Neural crest cell (in vitro differentiated cells): ENCODE results near the gene FBXW9. TPM values are rescaled to one million over a fixed set of nuclear protein-coding genes. Genes with fewer than 3 reads are reported as not detected.

Experiments used
- DNase-seq: peaks from one replicate; pipeline ENCODE4 v3.0.0; 2021; ENCODE audit warnings: low read depth, mixed read lengths, low spot score
- H3K27ac Mint-ChIP-seq: one replicate; pipeline ENCODE4 v1.8.0; 2021; ENCODE audit warnings: mild to moderate bottlenecking, mixed read lengths; ENCODE audit not compliant: unreplicated experiment
- H3K27me3 Mint-ChIP-seq: 2 replicates; pipeline ENCODE4 v1.8.0; 2021; ENCODE audit warnings: low read depth, mild to moderate bottlenecking, mixed read lengths
- H3K36me3 Mint-ChIP-seq: 2 replicates; pipeline ENCODE4 v1.8.0; 2021; ENCODE audit warnings: low read depth, mild to moderate bottlenecking, mixed read lengths
- H3K4me1 Mint-ChIP-seq: 2 replicates; pipeline ENCODE4 v1.8.0; 2021; ENCODE audit warnings: mixed read lengths
- H3K4me3 Mint-ChIP-seq: one replicate; pipeline ENCODE4 v1.8.0; 2021; ENCODE audit warnings: mild to moderate bottlenecking, mixed read lengths
- H3K9me3 Mint-ChIP-seq: 2 replicates; pipeline ENCODE4 v1.8.0; 2021; ENCODE audit warnings: mixed read lengths
- CTCF ChIP-seq: fragments of 200-600 bp; sonication (generic); conservative IDR thresholded peaks from 2 replicates; pipeline ENCODE4 v1.5.0; 2021; ENCODE audit warnings: antibody characterized with exemption, mild to moderate bottlenecking
- total RNA-seq: library from RNA; stranded (reverse); gene quantifications from 2 replicates; pipeline ENCODE4 v1.2.1, GENCODE V29; 2021

Gene FBXW9
- total RNA-seq, 1 donor from 2014 or later = 15.9 TPM

DNA sequence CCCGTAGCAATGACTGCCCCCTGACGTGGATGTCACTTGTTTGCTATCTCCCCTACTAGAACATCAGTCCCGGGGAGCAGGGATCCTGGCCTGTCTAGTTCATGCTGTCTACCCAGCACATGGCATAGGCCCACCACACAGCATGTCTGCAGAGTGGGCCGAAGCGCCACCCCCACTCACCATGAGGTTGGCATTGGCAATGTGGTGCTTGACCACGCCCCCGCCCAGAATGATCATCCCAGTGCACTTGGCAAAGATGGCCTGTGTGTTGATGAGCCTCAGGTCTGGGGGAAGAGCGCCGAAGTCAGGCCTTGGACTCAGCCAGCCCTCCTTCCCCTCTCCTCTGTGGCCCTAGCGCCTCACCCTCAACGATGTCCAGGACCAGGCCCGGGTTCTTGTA is 19.5 kb downstream of the FBXW9 start:
- Mint-ChIP-seq H3K4me1 (peaks cover 19% of the 10 kb centered on the region), H3K4me3 (peak overlapping the region; percentile 79), H3K9me3 (no peaks in the 10 kb centered on the region), H3K27me3 (peaks cover 9% of the 10 kb centered on the region), H3K27ac (no peak overlapping the region), H3K36me3 (peaks cover 19% of the 10 kb centered on the region)
- TF ChIP-seq CTCF = no peak
- DNase-seq = no peak

GRCh38 chr19:12676384-12676792 is 20.0 kb downstream of the FBXW9 start:
- Mint-ChIP-seq H3K36me3 (peaks cover 21% of the 10 kb centered on the region), H3K27ac (no peak overlapping the region), H3K4me3 (peak overlapping the region; percentile 79), H3K9me3 (no peaks in the 10 kb centered on the region), H3K4me1 (peaks cover 20% of the 10 kb centered on the region), H3K27me3 (peaks cover 10% of the 10 kb centered on the region)
- DNase-seq = peak; percentile 98
- TF ChIP-seq CTCF = peak; percentile 84

GRCh38 chr19:12675940-12676339 is 20.5 kb downstream of the FBXW9 start:
- Mint-ChIP-seq H3K36me3 (peaks cover 17% of the 10 kb centered on the region), H3K9me3 (no peaks in the 10 kb centered on the region), H3K27me3 (peaks cover 6% of the 10 kb centered on the region), H3K4me1 (peaks cover 16% of the 10 kb centered on the region), H3K27ac (no peak overlapping the region), H3K4me3 (peak overlapping the region; percentile 79)
- no peak for TF ChIP-seq CTCF
- DNase-seq = no peak

GRCh38 chr19:12675399-12675798 is 21.0 kb downstream of the FBXW9 start:
- Mint-ChIP-seq H3K9me3 (no peaks in the 10 kb centered on the region), H3K27me3 (peaks cover 5% of the 10 kb centered on the region), H3K4me3 (peak overlapping the region; percentile 50), H3K36me3 (peaks cover 16% of the 10 kb centered on the region), H3K27ac (no peak overlapping the region), H3K4me1 (peaks cover 15% of the 10 kb centered on the region)
- TF ChIP-seq CTCF = no peak
- no peak for DNase-seq

GRCh38 chr19:12672744-12673143 is 23.7 kb downstream of the FBXW9 start:
- Mint-ChIP-seq H3K27me3 (peaks cover 5% of the 10 kb centered on the region), H3K36me3 (peaks cover 11% of the 10 kb centered on the region)
- no peak for DNase-seq

More at GRCh38 chr19:12672744-12673143, 23.7 kb downstream of the FBXW9 start:
- Mint-ChIP-seq H3K9me3 (no peaks in the 10 kb centered on the region), H3K4me3 (peak overlapping the region; percentile 87), H3K4me1 (peaks cover 41% of the 10 kb centered on the region), H3K27ac (no peak overlapping the region)
- TF ChIP-seq CTCF = no peak
